Stomach smooth muscle (tissue), 2 donors: ENCODE data around the gene HHIPL1.
"Not testable (repeated sequence)": the region's sequence is repeated elsewhere in the genome, so short reads cannot be mapped to it uniquely, and the experiment has no call there.

ENCODE experiments used
- H3K27ac ChIP-seq: one replicate; pipeline ENCODE4 v1.7.0; 2013; ENCODE audit warnings: mild to moderate bottlenecking, low read length, inconsistent platforms
- H3K27me3 ChIP-seq, 2 donors: one replicate each; pipeline ENCODE4 v1.7.0; 2013; ENCODE audit warnings: low read length in 2 of 2; ENCODE audit not compliant: insufficient read depth in 2 of 2, control insufficient read depth in 1 of 2
- H3K36me3 ChIP-seq, 2 donors: one replicate each; pipeline ENCODE4 v1.7.0; 2013; ENCODE audit warnings: low read length in 2 of 2; ENCODE audit not compliant: control insufficient read depth in 2 of 2, insufficient read depth in 2 of 2
- H3K4me1 ChIP-seq: one replicate; pipeline ENCODE4 v1.7.0; 2013; ENCODE audit warnings: low read length; ENCODE audit not compliant: control insufficient read depth, insufficient read depth
- H3K4me3 ChIP-seq, 2 donors: one replicate each; pipeline ENCODE4 v1.7.0; 2013; ENCODE audit warnings: low read length in 2 of 2
- H3K9ac ChIP-seq, 2 donors: one replicate each; pipeline ENCODE4 v1.7.0; 2013; ENCODE audit warnings: low read length in 2 of 2, mild to moderate bottlenecking in 1 of 2
- H3K9me3 ChIP-seq, 2 donors: one replicate each; pipeline ENCODE4 v1.7.0; 2013; ENCODE audit warnings: low read length in 2 of 2; ENCODE audit not compliant: control insufficient read depth in 2 of 2
- donor health status: healthy.
- donor health status: Pancreatic carcinoma.

HHIPL1 gene

GRCh38 chr14:99661206-99661605 lies 16.3 kb downstream of the HHIPL1 start:
- H3K9me3 ChIP-seq, H3K4me1 ChIP-seq, H3K36me3 ChIP-seq, H3K9ac ChIP-seq, H3K4me3 ChIP-seq, H3K27ac ChIP-seq: not testable (repeated sequence)
- peaks cover 25 to 28% of the 10 kb centered on the region in 2 donors for H3K27me3 ChIP-seq

- Histone ChIP-seq H3K27ac (no peak overlapping the region), H3K4me1 (peaks cover 7% of the 10 kb centered on the region), H3K9me3 (no peaks in the 10 kb centered on the region), H3K36me3 (peaks cover 0 to 3% of the 10 kb centered on the region in 2 donors), H3K4me3 (no peak overlapping the region), H3K9ac (no peak overlapping the region), H3K27me3 (peaks cover 25 to 28% of the 10 kb centered on the region in 2 donors)
Measured at GRCh38 chr14:99662846-99663245, 17.9 kb downstream of the HHIPL1 start.

- Histone ChIP-seq H3K4me3 (no peak overlapping the region), H3K4me1 (peaks cover 7% of the 10 kb centered on the region), H3K9me3 (no peaks in the 10 kb centered on the region), H3K27me3 (peaks cover 25% of the 10 kb centered on the region in 2 donors), H3K36me3 (peaks cover 0 to 3% of the 10 kb centered on the region in 2 donors), H3K27ac (no peak overlapping the region), H3K9ac (no peak overlapping the region)
Measured at GRCh38 chr14:99663386-99664057, 18.6 kb downstream of the HHIPL1 start.

DNA sequence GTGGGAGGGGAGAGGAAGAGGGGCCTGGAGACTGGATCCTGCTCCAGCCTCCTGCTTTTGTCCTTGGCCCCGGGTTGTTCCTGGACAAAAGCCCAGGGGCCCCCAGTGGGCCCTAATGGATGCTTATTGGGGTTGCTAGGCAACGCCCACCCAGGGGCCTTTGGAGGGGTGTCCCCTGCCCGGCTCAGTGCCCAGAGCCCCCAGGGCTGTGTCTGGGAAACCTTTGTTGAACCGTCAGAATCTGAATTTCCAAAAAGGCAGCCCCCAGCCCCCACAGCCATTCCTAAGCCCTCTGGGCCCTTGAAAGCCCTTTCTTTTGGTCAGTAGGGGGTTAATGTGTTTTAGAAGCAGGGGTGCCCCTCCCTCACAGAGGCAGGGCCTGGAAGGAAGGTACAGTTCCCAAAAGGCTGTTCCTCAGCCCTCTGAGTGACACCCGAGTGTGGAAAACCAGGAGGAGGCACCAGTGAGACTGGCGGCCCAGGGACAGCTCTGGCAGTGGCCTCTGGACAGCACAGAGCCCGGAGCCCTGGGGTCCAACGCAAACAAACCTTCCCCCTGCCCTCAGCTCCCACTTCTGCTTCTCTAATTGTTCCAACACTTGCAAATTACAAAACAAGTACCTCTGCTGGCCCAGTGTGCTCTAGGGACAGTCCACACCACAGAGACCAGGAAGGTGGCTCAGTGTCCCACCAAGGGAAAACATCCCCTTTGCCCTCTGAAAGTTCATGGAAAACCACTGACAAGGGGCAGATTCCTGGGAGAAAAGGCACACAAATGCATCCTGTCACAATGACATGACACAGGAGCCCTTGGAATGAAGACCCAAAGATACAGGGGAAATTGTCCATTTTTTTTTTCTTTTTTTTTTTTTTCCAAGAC lies 19.4 kb downstream of the HHIPL1 start:
- no peak overlapping the region for H3K9ac ChIP-seq
- no peak overlapping the region for H3K4me3 ChIP-seq
- H3K27ac ChIP-seq, result no peak overlapping the region
- no peaks in the 10 kb centered on the region for H3K9me3 ChIP-seq
- peaks cover 0 to 3% of the 10 kb centered on the region in 2 donors for H3K36me3 ChIP-seq
- peaks cover 7% of the 10 kb centered on the region for H3K4me1 ChIP-seq
- H3K27me3 ChIP-seq, result peaks cover 20 to 21% of the 10 kb centered on the region in 2 donors

GRCh38 chr14:99664937-99665273 lies 20.0 kb downstream of the HHIPL1 start:
- H3K4me1 ChIP-seq, result peaks cover 6% of the 10 kb centered on the region
- H3K4me3 ChIP-seq, result no peak overlapping the region
- no peaks in the 10 kb centered on the region for H3K9me3 ChIP-seq
- no peak overlapping the region for H3K9ac ChIP-seq
- H3K27me3 ChIP-seq, result peaks cover 17 to 21% of the 10 kb centered on the region in 2 donors
- peaks cover 0 to 3% of the 10 kb centered on the region in 2 donors for H3K36me3 ChIP-seq
- no peak overlapping the region for H3K27ac ChIP-seq

- H3K27ac ChIP-seq, result no peak overlapping the region
- H3K27me3 ChIP-seq, result peaks cover 3 to 11% of the 10 kb centered on the region in 2 donors
- no peaks in the 10 kb centered on the region for H3K9me3 ChIP-seq
- H3K36me3 ChIP-seq, result peaks cover 0 to 3% of the 10 kb centered on the region in 2 donors
- H3K9ac ChIP-seq, result no peak overlapping the region
- H3K4me1 ChIP-seq, result no peaks in the 10 kb centered on the region
- no peak overlapping the region for H3K4me3 ChIP-seq
Measured at GRCh38 chr14:99666533-99666932, 21.6 kb downstream of the HHIPL1 start.

- Histone ChIP-seq H3K27ac (no peak overlapping the region), H3K9me3 (no peaks in the 10 kb centered on the region), H3K9ac (no peak overlapping the region), H3K36me3 (peaks cover 0 to 3% of the 10 kb centered on the region in 2 donors), H3K4me3 (no peak overlapping the region), H3K27me3 (peaks cover 0 to 7% of the 10 kb centered on the region in 2 donors), H3K4me1 (no peaks in the 10 kb centered on the region)
Measured at GRCh38 chr14:99667045-99667444, 22.1 kb downstream of the HHIPL1 start.

GRCh38 chr14:99667821-99668220 lies 22.9 kb downstream of the HHIPL1 start:
- H3K9ac ChIP-seq, result no peak overlapping the region
- H3K4me1 ChIP-seq, result no peaks in the 10 kb centered on the region
- H3K27me3 ChIP-seq, result no peaks in the 10 kb centered on the region
- H3K27ac ChIP-seq, result no peak overlapping the region
- no peaks in the 10 kb centered on the region for H3K9me3 ChIP-seq
- H3K36me3 ChIP-seq, result no peaks in the 10 kb centered on the region
- H3K4me3 ChIP-seq, result no peak overlapping the region

DNA sequence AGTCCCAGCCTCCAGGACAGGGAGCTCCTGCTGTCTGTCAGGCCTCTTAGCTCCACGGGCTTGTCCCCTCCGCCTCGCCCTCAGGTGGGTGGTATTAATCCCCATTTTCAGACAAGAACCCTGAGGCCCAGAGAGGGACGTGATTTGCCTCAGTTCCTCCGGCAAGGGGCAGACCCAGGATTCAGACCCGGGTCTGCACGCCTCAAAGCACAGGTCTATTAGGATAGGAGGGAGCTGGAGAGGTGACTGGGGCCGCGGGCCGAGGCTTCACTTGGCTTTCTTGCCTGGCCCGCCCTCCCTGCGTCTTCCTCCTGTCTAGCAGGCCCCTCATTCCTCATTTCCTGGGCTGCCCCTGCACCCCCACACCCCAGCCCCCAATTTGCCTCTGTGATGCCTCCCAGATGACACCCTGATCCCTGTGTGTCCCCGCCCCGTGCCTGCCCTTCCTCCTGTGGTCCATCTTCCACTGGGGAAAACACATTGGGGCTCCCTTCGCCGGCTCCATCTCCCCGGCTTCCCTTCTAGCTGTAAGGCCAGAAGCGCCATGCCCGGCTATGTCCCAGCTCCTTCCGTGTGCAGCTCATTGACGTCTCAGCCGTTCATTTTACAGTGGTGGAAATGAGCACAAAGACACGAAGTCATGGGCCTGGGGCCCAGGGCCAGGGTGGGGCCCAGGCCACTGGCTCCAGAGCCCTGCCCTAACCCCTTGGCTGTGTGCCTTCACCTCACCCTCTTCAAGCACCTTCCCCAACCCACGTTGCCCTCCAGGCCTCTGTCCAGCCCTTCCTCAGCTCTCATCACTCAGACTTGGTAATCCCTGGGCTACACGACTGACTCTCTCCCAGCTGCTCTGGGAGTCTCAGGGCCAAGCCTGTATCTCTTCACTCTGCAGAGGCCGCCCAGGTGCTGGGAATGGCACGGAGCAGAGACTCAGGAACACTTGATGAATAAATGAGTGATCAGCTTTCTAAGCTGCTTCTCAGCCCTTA lies 23.7 kb downstream of the HHIPL1 start:
- H3K9me3 ChIP-seq, result no peaks in the 10 kb centered on the region
- no peaks in the 10 kb centered on the region for H3K4me1 ChIP-seq
- no peaks in the 10 kb centered on the region for H3K36me3 ChIP-seq
- no peaks in the 10 kb centered on the region for H3K27me3 ChIP-seq
- H3K9ac ChIP-seq, result no peak overlapping the region
- H3K4me3 ChIP-seq, result no peak overlapping the region
- H3K27ac ChIP-seq, result no peak overlapping the region
